ENCODE measurements around the gene ABCC12.

GRCh38 chr16:48194828-48195556 lies 39.2 kb upstream of the ABCC12 start:
- TF ChIP-seq CTCF (IDR thresholded peaks at IDR 0.05) = no peak
- no peak for TF ChIP-seq POLR2A (IDR thresholded peaks at IDR 0.05)
